Renal pelvis (tissue), 4 donors: Measurements from ENCODE around the gene DENND5B. TPM values are rescaled to one million over a fixed set of nuclear protein-coding genes. Genes with fewer than 3 reads are reported as not detected.

Experiments
- DNase-seq: peaks from one replicate; pipeline ENCODE4 v3.0.0-alpha.2; 2013
- polyA plus RNA-seq, 3 donors: library from polyadenylated mRNA; unstranded; fragments of 120-200 nt; gene quantifications; one replicate each; pipeline ENCODE4 v1.2.1, GENCODE V29; 2013; ENCODE audit not compliant: insufficient read length in 3 of 3

DENND5B gene
- polyA plus RNA-seq, 3 donors, result 21.5 to 29.6 (median 24.4) TPM

DNA sequence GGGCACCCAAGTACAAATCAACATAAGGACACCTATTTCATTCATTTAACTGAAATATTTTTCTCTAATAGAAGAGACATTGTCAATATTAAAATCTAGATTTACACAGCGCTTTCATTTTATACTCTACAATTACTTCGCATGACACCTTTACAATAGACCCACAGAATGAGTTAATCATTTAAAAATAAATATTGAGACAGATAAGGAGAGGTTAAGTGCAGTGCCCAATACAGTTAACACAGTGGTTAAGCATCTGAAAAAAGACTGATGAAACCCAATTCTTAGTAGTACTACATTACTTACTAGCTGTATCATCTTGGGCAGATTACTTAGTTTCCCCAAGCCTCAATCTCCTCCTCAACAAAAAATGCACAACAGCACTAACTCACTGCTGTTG is 116.2 kb downstream of the DENND5B start:
- no peak for DNase-seq

DNA sequence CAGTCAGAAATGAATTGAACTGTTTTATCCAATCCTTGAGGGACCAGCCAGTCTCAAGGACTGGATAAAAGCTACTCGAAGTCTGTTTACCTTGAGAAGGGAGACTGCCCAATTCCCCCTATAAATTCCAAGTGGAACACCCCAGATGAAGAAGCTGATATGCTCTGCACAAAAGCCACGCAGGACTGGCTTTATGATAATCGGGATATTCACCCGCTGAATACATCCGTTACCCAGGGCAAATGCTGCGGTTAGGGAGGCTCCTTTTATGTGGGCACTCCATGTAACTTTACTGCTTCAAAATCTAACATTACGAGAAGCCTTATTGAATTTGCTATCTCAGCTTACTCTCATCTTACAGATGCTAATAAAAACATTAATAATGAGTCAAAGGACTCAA is 119.1 kb downstream of the DENND5B start:
- DNase-seq, result no peak

DNA sequence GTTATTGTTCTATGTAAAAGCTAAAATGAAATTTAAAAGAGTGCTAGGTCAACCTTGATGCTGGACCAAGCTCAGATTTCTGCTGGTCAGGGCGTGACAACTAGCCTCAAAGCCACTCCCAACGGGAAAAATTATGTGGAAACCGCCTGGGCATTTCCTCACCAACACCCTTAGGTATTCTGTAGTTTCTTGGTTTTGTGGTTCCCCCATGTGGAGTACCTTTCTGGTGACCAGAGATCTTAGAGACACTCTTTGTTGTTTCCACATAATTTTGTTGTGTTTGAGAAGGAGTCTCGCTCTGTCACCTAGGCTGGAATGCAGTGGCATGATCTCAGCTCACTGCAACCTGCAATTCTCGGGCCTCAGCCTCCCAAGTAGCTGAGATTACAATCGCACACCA is 119.9 kb downstream of the DENND5B start:
- no peak for DNase-seq

DNA sequence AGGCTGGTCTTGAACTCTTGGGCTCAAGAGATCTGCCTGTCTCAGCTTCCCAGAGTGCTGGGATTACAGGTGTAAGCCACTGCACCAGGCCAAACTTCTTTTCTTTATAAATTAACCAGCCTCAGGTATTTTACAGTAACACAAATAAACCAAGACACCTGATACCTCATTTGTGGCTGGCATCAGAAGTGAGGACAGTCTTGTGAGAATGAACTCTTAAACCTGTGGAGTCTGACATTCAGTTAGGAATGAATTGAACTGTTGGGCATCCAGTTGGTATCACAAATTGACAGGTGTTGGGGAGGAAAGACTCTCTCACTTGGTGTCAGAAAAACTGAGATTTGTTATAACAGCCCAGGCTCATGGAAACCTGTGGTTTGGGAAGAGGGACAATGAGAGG is 120.5 kb downstream of the DENND5B start:
- DNase-seq, result no peak

DNA sequence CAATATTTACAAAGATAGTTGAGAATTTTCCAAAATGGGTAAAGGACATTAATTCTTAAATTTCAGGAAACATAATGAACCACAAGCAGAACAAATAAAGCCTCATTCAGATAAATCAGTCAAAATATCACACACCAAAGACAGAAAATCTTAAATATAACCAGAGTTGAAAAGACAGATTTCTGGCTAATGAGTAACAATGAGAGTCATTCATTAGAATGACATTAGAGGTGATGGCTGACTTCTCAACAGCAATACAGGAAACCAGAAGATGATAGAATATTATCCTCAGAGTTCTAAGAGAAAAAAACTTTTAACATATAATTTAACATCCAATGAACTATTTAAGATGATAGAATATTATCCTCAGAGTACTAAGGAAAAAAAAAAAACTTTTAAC is 124.2 kb downstream of the DENND5B start:
- no peak for DNase-seq

DNA sequence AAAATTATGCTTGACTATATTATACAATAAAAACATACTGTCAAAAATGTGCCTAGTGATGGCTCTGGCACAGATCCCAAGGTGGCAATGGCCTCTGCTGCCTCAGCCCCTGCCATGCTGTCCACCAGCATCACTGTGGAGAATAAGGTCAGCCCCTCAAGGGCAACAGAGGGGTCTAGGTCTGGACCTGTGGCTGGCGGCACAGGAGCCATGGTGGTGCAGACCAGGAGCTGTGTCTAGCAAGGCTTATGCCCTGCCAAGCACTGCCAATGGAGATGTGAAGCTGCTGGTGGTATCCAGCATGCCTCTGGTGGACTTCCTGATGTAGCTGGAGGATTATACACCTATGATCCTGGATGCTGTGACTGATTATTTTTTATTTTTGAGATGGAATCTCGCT is 125.9 kb downstream of the DENND5B start:
- no peak for DNase-seq

DNA sequence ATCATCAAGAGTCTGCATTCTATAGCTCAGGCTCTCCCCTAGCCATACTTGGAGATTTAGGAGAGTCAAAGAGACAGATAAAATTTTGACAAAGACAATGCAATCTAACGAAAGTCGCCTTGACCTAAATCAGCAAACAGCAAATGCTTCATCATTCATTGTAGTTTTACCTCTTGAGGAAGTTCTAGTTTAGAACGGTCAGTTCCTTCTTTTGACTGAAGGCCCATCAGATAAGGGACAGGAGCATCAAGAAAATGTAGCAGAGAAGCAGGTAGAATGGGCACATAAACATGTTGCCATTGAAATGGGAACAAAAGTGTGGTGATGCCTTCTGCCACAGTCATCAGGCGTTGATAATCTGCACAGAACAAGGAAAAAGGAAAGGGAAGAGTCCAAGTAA is 130.9 kb downstream of the DENND5B start:
- no peak for DNase-seq

DNA sequence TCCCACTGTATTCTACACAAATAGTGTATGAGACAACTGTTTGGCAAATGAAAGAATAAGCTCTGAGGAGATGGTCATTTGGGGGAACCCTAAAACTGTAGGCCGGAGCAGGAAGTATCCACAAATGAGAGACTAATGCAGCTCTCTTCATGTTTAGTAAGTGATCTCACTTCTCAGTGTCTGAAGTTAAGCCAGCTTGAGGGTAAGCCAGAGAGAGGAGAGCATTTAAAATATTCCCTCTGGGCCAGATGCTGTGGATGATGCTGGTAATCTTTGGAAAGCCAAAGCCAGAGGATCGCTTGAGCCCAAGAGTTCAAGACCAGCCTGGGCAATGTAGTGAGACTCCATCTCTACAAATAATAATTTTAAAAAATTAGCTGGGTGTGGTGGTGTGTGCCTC is 134.4 kb downstream of the DENND5B start:
- no peak for DNase-seq

DNA sequence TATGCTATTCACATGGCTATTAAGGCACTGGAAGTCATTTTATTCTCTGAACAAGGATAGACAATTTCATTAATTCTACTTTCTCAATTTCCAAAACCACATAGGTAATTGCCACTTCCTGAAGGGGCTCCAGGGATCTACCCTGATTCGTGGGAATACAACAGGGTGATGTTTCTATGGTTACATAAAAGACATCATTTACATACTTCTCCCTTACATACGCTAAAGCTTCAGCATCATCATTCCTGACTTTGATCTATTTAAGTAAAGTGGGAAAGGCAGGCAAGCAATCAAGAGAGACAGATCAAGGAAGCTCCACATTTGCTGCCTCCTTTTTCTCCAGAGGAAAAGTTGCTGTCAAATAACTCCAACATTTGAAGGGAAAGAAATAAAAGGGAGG is 146.2 kb downstream of the DENND5B start:
- no peak for DNase-seq

DNA sequence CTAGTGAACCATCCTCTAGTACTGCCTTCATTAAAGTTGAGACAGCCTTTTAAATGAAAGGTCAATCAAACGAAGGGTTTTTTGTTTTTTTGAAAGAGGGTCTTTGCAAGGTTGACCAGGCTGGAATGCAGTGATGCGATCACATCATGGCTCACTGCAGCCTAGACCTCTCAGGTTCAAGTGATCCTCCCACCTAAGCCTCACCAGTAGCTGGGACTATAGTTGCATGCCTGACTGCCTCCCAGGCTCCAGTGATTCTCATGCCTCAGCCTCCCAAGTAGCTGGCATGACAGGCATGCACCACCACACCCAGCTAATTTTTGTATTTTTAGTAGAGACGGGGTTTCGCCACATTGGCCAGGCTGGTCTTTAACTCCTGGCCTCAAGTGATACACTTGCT is 150.3 kb downstream of the DENND5B start:
- no peak for DNase-seq

DNA sequence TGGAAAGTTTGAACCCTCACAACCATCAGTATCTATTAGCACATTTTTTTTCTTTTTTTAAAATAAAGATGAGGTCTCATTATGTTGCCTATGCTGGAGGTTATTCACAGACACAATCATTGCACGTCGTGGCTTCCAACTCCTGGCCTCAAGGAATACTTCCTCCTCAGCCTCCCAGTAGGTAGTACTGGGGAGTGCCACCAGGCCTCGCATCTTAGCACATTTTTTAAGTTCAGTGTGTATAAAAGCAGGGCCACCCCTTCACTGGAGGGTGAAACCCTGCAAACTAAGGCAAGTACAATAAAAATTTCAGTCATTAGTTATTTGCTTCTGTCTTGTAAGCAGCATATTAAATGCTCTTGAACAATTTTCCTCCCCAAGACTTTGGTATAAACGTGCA is 150.8 kb downstream of the DENND5B start:
- no peak for DNase-seq

DNA sequence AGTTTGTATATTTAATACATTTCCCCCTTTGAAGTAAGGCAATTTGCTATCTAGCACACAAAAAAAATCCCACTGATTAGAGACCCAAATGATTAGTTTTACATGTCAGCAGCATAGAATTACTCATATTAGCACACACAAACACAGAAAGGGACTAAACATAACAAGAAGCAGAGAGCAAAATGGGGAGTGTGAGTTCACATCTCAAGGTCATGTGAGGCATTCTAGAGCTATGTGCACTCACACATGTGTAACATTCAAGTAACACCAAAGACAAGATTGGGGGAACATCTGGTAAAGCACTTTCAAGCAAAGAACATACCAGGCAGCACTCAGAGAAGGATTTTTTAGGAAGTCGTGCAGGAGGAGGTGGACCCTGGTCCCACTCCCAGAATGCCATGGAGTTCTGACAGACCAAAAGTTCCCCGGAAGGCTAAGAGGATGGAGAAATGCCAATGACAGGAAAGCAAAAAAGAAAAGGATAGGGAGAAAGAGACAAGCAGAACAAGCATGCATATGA is 159.2 kb downstream of the DENND5B start:
- peak; percentile 4 for DNase-seq

DNA sequence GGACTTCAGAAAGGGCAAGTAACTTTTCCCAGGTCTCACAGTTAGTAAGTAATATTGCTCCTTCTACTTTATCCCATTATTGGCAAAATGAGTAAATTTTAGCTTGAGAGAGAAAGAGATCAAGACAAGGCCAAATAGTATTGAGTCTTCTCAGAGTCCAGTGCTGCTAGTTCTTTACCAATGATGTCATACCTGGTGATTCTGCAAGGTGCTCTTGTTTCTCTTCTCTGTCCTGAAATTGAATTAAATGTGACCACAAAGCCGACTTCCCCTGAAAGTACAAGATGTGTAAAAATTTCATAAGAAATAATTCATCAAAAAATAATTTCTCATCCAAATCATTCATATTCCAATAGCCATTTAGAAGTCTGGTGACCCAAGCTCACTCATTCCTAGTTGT is 167.5 kb downstream of the DENND5B start:
- no peak for DNase-seq

DNA sequence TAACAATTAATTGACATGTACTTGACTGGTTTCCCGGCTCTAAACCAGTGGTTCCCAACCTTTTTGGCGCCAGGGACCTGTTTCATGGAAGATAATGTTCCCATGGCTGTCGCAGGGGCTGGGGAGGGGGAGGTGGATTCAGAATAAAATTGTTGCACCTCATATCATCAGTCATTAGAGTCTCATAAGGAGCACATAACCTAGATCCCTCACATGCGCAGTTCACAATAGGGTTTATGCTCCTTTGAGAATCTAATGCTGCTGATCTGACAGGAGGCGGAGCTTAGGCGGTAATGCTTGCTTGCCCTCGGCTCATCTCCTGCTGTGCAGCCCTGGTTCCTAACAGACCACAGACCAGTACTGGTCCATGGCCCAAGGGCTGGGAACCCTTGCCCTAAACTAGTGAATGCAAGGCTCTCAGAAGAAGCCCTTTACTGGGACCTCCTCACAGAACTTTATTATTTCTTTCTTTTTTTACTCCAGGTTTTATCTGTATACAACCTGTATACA is 178.6 kb downstream of the DENND5B start:
- no peak for DNase-seq

DNA sequence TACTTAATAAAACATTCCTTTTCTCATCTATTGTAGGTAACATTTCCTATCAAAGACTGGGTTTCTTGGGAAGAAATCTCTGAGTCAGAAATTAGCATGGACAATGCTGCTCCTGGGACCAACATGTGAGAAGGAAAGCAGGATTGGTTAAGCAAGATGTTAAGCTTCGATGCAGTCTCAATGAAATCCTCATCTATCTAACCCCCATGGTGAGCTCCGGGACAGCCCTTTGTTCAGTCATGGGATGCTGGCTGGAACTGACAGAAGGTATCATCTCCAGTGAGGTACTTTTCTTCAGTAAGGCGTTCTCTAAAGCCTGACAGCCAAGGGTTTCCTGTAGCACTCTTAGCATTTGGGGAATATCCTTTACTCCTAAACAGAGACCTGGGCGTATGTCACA is 182.2 kb downstream of the DENND5B start:
- no peak for DNase-seq

DNA sequence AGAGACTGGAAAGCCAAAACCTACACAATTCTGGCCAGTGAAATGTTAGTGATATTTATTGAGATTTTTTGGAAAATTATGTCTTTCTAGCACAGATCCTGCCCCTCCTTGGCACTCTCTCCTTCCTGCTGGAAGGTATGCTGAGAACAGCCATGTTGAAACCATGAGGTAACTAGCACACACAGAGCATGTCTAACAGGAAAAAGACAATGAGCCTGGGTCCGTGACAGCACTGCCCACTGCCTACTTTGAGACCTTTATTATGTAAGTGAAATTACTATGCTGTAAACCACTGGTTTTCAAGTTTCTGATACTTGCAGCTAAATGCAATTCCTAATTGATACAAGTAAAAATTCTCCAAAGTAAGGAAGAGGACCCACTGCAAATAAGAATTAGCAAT is 183.4 kb downstream of the DENND5B start:
- DNase-seq, result no peak

DNA sequence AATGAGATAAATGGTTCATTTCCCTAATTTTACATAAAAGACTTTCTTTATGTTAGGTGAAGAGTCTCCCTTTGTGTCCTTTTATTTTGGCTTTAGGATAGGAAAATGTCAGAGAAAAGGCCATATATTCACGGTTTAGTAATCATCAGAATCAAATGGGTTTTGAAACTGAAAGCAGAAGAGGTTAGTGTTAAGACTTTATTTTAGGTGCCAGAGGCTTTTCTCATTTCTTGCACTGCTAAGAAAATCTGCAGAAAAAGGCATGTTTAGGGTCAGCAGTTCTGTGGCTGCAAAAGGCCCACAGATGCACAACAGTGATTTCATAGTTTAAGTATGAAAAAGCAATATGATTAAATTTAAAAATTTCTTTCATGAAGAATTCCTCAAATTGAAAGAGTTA is 184.6 kb downstream of the DENND5B start:
- no peak for DNase-seq

DNA sequence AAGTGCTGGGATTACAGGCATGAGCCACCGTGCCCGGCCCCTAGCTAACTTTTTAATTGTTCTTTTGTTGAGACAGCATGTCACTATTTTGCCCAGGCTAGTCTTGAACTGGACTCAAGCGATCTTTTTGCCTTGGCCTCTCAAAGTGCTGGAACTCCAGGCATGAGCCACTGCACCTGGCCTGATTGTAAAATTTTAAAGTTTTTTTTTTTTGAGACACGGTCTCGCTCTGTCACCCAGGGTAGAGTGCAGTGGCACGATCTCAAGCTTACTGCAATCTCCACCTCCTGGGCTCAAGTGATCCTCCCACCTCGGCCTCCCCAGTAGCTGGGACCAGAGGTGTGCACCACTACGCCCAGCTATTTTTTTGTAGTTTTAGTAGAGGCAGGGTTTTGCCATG is 185.9 kb downstream of the DENND5B start:
- DNase-seq, result no peak

DNA sequence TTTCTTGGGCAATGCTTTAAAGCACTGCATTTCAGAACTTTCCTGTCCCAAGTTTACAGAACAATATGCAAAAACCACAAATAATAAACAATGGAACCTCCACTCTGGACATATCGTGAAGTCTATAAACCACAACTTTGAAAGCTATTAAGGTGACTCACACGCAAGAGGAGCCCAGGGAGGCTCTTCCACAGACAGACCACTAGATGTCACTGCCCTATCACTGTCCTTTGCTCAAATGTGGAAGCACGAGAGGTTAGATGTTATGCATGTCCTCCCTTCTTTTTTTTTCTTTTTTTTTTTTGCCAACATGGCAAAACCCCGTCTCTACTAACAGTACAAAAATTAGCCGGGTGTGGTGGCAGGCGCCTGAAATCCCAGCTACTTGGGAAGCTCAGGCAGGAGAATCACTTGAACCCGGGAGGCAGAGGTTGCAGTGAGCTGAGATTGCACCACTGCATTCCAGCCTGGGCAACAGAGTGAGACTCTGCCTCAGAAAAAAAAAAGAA is 187.8 kb downstream of the DENND5B start:
- DNase-seq, result peak; percentile 76

DNA sequence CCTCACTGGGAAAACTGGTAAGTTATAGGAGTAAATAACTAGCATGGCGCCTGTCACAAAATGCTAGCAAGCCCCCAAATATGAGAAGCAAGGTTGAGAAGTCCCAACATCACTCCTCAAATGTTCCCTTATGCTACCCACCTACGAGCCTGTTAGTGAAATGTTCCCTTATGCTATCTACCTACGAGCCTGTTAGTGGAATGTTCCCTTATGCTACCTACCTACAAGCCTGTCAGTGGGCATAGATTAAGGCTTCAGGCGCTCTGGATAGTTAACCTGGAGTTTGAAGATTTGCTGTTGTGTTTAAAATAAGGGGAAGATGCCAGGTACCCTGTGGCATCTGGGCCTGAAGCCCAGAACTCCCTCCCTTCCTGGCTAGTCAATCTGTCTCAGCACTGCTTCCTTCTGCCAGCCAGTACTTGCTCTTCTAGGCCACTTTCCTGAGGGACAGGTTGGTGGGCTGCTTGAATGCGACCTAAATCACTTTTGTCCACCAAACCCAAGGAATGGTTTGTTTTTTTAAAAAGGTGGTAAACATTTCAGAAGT is 197.9 kb downstream of the DENND5B start:
- DNase-seq, result no peak

DNA sequence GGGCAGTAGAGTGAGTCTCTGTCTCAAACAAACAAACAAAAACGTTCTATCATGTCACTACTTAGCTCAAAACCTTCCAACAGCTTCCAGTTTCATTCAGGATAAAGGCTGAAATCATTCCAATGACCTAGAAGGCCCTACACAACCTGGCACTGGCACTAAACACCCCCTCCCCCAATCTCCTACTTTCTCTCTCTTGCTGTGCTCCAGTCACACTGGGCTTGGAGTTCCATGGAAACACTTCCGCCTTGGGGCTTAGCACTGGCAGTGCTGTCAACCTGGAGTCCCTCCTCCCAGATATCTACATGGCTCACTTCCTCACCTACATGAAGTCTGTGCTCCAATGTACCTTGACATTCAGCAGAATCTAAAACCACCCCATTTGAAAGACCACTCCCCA is 199.9 kb downstream of the DENND5B start:
- no peak for DNase-seq

DNA sequence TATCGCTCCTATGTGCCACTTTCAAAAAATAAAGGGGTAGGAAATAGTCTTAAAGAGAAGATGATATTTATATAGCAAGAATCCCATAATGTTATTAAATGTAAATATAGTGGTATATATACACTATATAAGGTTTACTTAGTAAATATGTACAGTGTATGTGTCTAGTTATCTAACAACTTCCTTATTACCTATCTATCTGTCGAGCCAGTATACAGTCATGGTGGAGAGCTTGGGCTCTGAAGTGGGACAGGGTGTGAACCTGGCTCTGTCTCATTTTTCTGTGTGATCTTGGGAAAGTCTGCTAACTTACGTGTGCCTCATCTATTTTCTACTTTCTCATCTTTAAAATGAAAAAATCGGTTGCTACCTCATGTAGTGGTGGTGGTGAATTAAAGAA is 202.2 kb downstream of the DENND5B start:
- no peak for DNase-seq

DNA sequence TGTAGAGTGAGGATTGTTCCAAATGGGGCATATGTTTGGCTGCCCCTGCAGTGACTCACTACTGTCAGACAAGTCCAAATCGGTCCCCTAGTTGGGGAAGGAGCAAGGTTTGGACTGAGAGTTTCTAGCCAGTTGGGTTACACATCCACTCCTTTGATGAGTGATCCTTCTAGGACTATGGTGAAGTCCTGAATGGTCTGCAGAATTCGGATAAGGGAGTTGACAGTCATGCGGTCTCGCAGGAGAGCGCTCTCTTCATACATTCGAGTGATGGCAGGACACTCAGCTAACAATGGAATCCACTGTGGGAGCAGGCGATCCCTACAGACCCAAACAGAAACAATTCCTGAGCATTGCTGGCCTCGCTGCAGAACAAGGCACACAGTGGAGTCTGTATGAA is 203.5 kb downstream of the DENND5B start:
- no peak for DNase-seq

DNA sequence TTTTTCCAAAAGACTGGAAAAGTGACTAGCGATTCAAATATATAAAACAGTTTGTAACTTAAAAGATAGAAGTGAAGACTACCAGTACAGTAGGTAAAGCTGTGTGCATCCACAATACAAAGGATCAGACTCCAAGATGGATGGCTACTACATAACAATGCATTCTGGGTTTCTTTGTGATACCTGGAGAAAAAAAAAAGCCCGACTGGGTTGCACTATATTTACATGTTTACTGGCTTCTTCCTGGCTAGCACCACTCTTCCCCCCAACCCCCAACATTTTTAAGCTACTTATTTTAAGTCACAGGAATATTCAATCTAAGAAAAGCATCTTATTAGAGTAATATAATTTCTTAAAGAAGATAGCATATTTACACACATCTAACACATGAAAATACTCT is 203.9 kb downstream of the DENND5B start:
- no peak for DNase-seq
